Calu3 (cell line): ENCODE results near the gene PANK2. TPM values are rescaled to one million over a fixed set of nuclear protein-coding genes. Genes with fewer than 3 reads are reported as not detected.

ENCODE experiments used
- BruUV-seq: library from RNA; stranded (reverse); fragments of 400-500 nt; replicated peaks from 2 replicates; lab custom pipeline; 2021; lab: Mats Ljungman, UMichigan
- CTCF ChIA-PET: fragments of 300-600 bp; sonication (Branson Sonifier 250); formaldehyde crosslinking; loops from one replicate; lab custom pipeline; 2022; ENCODE audit warnings: antibody characterized with exemption; lab: Charles Lee
- DNase-seq: peaks from one replicate; pipeline ENCODE4 v3.0.0; 2022
- H3K27ac Mint-ChIP-seq: one replicate; pipeline ENCODE4 v1.8.0; 2022; ENCODE audit warnings: mixed read lengths; ENCODE audit not compliant: unreplicated experiment
- H3K27me3 Mint-ChIP-seq: one replicate; pipeline ENCODE4 v1.8.0; 2022; ENCODE audit warnings: mixed read lengths; ENCODE audit not compliant: unreplicated experiment
- H3K36me3 Mint-ChIP-seq: one replicate; pipeline ENCODE4 v1.8.0; 2022; ENCODE audit warnings: mild to moderate bottlenecking, moderate library complexity, mixed read lengths; ENCODE audit not compliant: insufficient read depth, unreplicated experiment
- H3K4me1 Mint-ChIP-seq: one replicate; pipeline ENCODE4 v1.8.0; 2022; ENCODE audit warnings: mild to moderate bottlenecking, low read depth, mixed read lengths; ENCODE audit not compliant: unreplicated experiment
- H3K4me3 Mint-ChIP-seq: one replicate; pipeline ENCODE4 v1.8.0; 2022; ENCODE audit warnings: mild to moderate bottlenecking, low read depth, moderate library complexity, mixed read lengths; ENCODE audit not compliant: unreplicated experiment
- H3K9me3 Mint-ChIP-seq: one replicate; pipeline ENCODE4 v1.8.0; 2022; ENCODE audit warnings: low read depth, mixed read lengths; ENCODE audit not compliant: unreplicated experiment
- CTCF ChIP-seq: fragments of 200-600 bp; IDR thresholded peaks from one replicate; pipeline ENCODE4 v1.8.0; 2022; ENCODE audit warnings: antibody characterized with exemption; ENCODE audit not compliant: unreplicated experiment
- intact Hi-C: fragments of 100-400 bp; cut with micrococcal nuclease; formaldehyde crosslinking; loops from one replicate; pipeline ENCODE4 v1.10.0; 2022; ENCODE audit not compliant: unreplicated experiment
- total RNA-seq: library from RNA; stranded (reverse); gene quantifications from 2 replicates; pipeline ENCODE4 v1.2.3, GENCODE V29; 2022

Gene PANK2
- total RNA-seq, 1 experiment from 2014 or later, result 37.9 TPM

- H3K9me3 Mint-ChIP-seq, result no peaks in the 10 kb centered on the region
- no peak overlapping the region for H3K4me3 Mint-ChIP-seq
- H3K4me1 Mint-ChIP-seq, result peaks cover 17% of the 10 kb centered on the region
- no peak for TF ChIP-seq CTCF
- H3K36me3 Mint-ChIP-seq, result peaks cover 53% of the 10 kb centered on the region
- no peaks in the 10 kb centered on the region for H3K27me3 Mint-ChIP-seq
- H3K27ac Mint-ChIP-seq, result no peak overlapping the region
- no peak for DNase-seq
- intact Hi-C loops, result no loop called here
- CTCF ChIA-PET, result no interaction called here
- BruUV-seq, result no TSS peak
These were observed 21.7 kb downstream of the PANK2 start for GRCh38 chr20:3910853-3911252.

GRCh38 chr20:3911956-3912355 lies 22.8 kb downstream of the PANK2 start:
- CTCF ChIA-PET, result no interaction called here
- TF ChIP-seq CTCF, result no peak
- intact Hi-C loops, result no loop called here
- no peak for DNase-seq
- no peak overlapping the region for H3K27ac Mint-ChIP-seq
- no peaks in the 10 kb centered on the region for H3K9me3 Mint-ChIP-seq
- no peak overlapping the region for H3K4me3 Mint-ChIP-seq
- H3K4me1 Mint-ChIP-seq, result peaks cover 17% of the 10 kb centered on the region
- no peaks in the 10 kb centered on the region for H3K27me3 Mint-ChIP-seq
- H3K36me3 Mint-ChIP-seq, result peaks cover 55% of the 10 kb centered on the region
- BruUV-seq, result no TSS peak

- Mint-ChIP-seq H3K27ac (no peak overlapping the region), H3K9me3 (no peaks in the 10 kb centered on the region), H3K36me3 (peaks cover 57% of the 10 kb centered on the region), H3K4me3 (no peak overlapping the region), H3K27me3 (no peaks in the 10 kb centered on the region), H3K4me1 (peaks cover 17% of the 10 kb centered on the region)
- no peak for DNase-seq
- no peak for TF ChIP-seq CTCF
- CTCF ChIA-PET, result interaction anchor here (1.1 kb wide), 1 partner anchor 14 kb away, joined by 3 read pairs; no protein-coding TSS in a partner anchor
- intact Hi-C loops, result no loop called here
- BruUV-seq, result no TSS peak
These were observed 25.3 kb downstream of the PANK2 start for GRCh38 chr20:3914446-3914845.

- Mint-ChIP-seq H3K27ac (no peak overlapping the region), H3K27me3 (no peaks in the 10 kb centered on the region), H3K9me3 (no peaks in the 10 kb centered on the region), H3K4me1 (peaks cover 17% of the 10 kb centered on the region), H3K4me3 (no peak overlapping the region), H3K36me3 (peaks cover 52% of the 10 kb centered on the region)
- no peak for DNase-seq
- intact Hi-C loops, result no loop called here
- TF ChIP-seq CTCF, result no peak
- CTCF ChIA-PET, result no interaction called here
- BruUV-seq, result no TSS peak
These were observed 26.5 kb downstream of the PANK2 start for GRCh38 chr20:3915691-3916090.
